Central memory CD8-positive, alpha-beta T cell (primary cell): Measurements from ENCODE around the gene PPFIA2.

Experiments used
- ATAC-seq: fragments of 150-1000 bp; cut with Tn5 transposase; replicated peaks from 2 replicates; pipeline ENCODE4 v1.10.0; 2022; ENCODE audit warnings: mild to moderate bottlenecking, moderate FRiP score, moderate number of reproducible peaks; ENCODE audit not compliant: poor library complexity, severe bottlenecking; ENCODE audit errors: extremely low read depth
- DNase-seq, 2 donors: peaks; one replicate each; pipeline ENCODE4 v3.0.0; 2021; ENCODE audit warnings: low spot score in 2 of 2
- H3K27ac Mint-ChIP-seq: one replicate; pipeline ENCODE4 v1.8.0; 2022; ENCODE audit warnings: low read depth, mild to moderate bottlenecking, moderate library complexity, mixed read lengths
- H3K27me3 Mint-ChIP-seq: one replicate; pipeline ENCODE4 v1.8.0; 2022; ENCODE audit warnings: mixed read lengths
- H3K36me3 Mint-ChIP-seq: one replicate; pipeline ENCODE4 v1.8.0; 2022; ENCODE audit warnings: mild to moderate bottlenecking, moderate library complexity, mixed read lengths; ENCODE audit not compliant: insufficient read depth
- H3K4me1 Mint-ChIP-seq: one replicate; pipeline ENCODE4 v1.8.0; 2022; ENCODE audit warnings: mixed read lengths
- H3K4me3 Mint-ChIP-seq: one replicate; pipeline ENCODE4 v1.8.0; 2022; ENCODE audit warnings: mild to moderate bottlenecking, moderate library complexity, mixed read lengths
- H3K9me3 Mint-ChIP-seq: one replicate; pipeline ENCODE4 v1.8.0; 2022; ENCODE audit warnings: mixed read lengths

Gene PPFIA2

DNA sequence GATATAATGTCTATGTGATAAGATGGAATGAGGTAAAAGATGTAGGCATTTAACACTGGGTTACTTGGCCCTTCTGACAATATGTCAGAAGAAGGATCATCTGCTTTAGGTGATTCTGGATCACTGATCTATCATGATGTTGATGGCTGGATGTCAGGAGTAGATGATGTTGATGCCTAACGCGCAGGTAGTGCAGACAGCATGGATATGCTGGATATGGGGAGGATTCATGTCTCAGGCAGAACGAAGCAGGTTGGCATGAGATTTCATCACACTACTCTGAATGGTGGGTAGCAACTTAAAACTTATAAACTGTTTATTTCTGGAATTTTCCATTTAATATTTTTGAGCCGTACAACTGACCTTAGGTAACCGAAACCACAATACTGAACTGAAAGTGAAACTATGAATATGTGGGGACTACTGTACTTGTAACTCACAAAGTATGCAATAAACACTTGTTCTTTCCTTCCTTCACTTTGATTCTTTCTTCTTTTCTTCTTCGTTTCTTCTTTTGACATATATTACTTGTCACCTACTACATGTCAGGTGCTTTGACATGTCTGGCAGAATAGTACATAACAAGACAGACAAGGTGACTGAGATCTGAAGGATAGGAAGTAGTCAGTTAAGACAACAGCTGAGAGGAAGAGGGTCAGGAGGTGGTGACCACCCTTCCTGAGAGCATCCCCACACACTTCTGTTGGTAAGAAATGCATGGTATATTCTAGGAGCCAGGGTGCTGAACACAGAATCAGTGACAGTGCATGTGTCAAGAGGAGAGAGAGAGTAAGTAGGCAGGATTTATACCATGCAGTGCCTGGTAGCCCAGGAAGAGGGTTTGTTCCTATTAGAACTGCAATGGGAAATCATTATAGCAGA is 238.8 kb downstream of the PPFIA2 start:
- Mint-ChIP-seq H3K4me1 (no peaks in the 10 kb centered on the region), H3K4me3 (no peak overlapping the region), H3K27me3 (no peaks in the 10 kb centered on the region), H3K27ac (no peak overlapping the region), H3K9me3 (peaks cover 6% of the 10 kb centered on the region), H3K36me3 (no peaks in the 10 kb centered on the region)
- DNase-seq, result no peak
- ATAC-seq, result no peak

DNA sequence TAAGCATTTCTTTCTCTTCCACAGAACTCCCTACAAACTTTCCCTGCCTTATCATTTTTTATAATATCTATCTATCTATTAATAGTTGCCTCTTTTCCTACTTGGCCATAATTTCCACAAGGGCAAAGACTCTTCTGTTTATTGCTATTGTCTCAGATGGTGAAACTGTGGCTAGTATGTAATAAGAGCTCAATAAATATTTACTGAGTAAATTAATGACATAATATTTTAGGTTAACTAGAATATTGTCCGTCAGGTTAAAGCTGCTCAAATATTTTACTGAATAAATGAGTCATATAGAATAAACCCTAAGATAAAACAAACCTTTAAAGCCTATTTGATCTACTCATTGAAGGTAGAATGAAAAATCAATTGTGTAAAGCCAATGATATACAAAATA is 240.5 kb downstream of the PPFIA2 start:
- Mint-ChIP-seq H3K4me1 (no peaks in the 10 kb centered on the region), H3K9me3 (peaks cover 6% of the 10 kb centered on the region), H3K4me3 (no peak overlapping the region), H3K27ac (no peak overlapping the region), H3K36me3 (no peaks in the 10 kb centered on the region), H3K27me3 (no peaks in the 10 kb centered on the region)
- DNase-seq (no peak), ATAC-seq (no peak)

- no peak overlapping the region for H3K27ac Mint-ChIP-seq
- DNase-seq (no peak), ATAC-seq (no peak)
- peaks cover 6% of the 10 kb centered on the region for H3K9me3 Mint-ChIP-seq
- no peaks in the 10 kb centered on the region for H3K4me1 Mint-ChIP-seq
- no peaks in the 10 kb centered on the region for H3K36me3 Mint-ChIP-seq
- H3K27me3 Mint-ChIP-seq, result no peaks in the 10 kb centered on the region
- no peak overlapping the region for H3K4me3 Mint-ChIP-seq
Observed at GRCh38 chr12:81517296-81517695, 241.9 kb downstream of the PPFIA2 start.

- Mint-ChIP-seq H3K9me3 (peaks cover 19% of the 10 kb centered on the region), H3K27me3 (no peaks in the 10 kb centered on the region), H3K4me1 (no peaks in the 10 kb centered on the region), H3K36me3 (no peaks in the 10 kb centered on the region), H3K27ac (no peak overlapping the region), H3K4me3 (no peak overlapping the region)
- ATAC-seq (no peak), DNase-seq (no peak)
Observed at GRCh38 chr12:81502912-81503695, 256.0 kb downstream of the PPFIA2 start.

DNA sequence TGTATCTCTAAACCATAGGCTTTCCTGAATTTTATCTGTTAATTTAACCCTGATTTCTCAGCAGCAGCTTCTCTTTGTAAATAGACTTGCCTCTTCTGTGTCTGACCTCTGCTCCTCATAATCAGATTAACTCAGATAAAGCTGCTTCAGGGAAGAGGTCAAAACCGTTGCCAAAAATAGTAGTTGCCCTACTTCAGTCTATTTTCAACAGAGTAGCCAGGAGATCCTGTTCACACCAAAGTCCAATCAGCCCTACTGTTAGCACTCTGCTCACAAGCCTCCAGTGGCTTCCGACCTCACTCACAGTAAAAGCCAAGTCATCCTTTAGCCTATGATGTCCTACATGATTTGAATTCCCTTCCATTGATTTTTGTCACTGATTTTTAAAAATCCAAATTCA is 258.4 kb downstream of the PPFIA2 start:
- Mint-ChIP-seq H3K4me1 (no peaks in the 10 kb centered on the region), H3K27me3 (no peaks in the 10 kb centered on the region), H3K27ac (no peak overlapping the region), H3K36me3 (no peaks in the 10 kb centered on the region), H3K4me3 (no peak overlapping the region), H3K9me3 (peaks cover 25% of the 10 kb centered on the region)
- DNase-seq (no peak), ATAC-seq (no peak)

DNA sequence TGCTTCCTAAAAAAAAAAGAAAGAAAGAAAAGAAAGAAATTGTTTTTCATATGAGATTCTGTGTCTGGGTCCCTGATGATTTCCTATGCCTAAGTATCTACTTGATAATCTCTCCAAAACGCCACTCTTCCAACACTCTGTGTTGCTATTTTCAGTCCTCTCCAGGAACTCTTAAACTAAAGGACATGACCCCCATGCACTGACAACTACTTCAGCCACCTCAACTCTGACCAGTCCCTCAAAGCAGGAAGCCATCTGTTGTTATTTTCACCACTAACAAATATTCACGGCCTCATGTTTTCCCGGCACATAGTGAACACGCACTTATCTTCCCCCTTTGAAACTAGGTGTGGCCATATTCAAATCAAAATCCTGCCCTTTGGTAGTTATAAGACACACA is 259.3 kb downstream of the PPFIA2 start:
- ATAC-seq (no peak), DNase-seq (no peak)
- no peaks in the 10 kb centered on the region for H3K4me1 Mint-ChIP-seq
- peaks cover 25% of the 10 kb centered on the region for H3K9me3 Mint-ChIP-seq
- H3K27ac Mint-ChIP-seq, result no peak overlapping the region
- no peak overlapping the region for H3K4me3 Mint-ChIP-seq
- H3K27me3 Mint-ChIP-seq, result no peaks in the 10 kb centered on the region
- H3K36me3 Mint-ChIP-seq, result no peaks in the 10 kb centered on the region

DNA sequence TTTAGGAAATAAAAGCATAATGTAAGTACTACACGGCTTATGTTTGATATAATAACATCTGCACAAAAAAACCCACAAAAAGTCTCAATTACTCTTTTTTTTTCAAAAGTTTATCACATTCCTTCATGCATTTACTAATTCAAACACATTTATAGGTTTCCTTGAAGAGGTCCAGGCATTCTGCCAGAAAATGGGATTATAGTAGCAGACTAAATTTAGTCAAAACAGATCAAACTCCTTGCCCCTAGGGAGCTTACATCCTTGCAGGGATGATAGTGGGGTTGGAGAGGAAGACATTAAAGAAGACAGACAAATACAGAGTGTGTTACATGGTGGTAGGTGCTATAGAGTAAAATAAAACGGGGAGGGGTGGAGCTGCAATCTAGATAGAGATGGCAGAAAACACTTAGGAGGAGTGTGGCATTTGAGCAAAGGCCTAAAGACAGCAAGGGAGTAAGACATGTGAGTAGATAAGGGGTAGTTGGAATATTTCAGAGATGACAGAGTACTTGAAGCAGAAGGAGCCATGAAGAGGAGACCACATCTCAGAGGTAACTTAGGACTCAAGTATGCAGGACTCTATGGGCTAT is 266.9 kb downstream of the PPFIA2 start:
- DNase-seq (no peak), ATAC-seq (no peak)
- Mint-ChIP-seq H3K27ac (no peak overlapping the region), H3K9me3 (peaks cover 19% of the 10 kb centered on the region), H3K27me3 (no peaks in the 10 kb centered on the region), H3K36me3 (no peaks in the 10 kb centered on the region), H3K4me1 (no peaks in the 10 kb centered on the region), H3K4me3 (no peak overlapping the region)

- DNase-seq, result no peak
- H3K4me3 Mint-ChIP-seq, result no peak overlapping the region
- no peak overlapping the region for H3K27ac Mint-ChIP-seq
Observed at GRCh38 chr12:81472934-81473333, 286.2 kb downstream of the PPFIA2 start.

DNA sequence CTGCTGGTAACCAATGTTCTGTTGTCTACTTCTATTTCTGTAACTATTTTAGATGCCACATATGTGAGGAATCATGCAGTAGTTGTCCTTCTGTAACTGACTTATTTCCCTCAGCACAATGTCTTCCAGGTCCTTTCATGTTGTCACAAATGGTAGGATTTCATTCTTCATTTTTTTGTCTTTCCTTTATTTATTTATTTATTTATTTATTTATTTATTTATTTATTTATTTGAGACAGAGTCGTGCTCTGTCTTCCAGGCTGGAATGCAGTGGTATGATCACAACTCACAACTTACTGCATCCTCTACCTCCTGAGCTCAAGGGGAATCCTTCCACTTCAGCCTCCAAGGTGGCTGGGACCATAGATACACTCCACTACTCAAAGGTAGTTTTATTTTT is 288.2 kb downstream of the PPFIA2 start:
- no peak overlapping the region for H3K27ac Mint-ChIP-seq
- no peak for ATAC-seq

More at GRCh38 chr12:81472934-81473333, 286.2 kb downstream of the PPFIA2 start:
- no peaks in the 10 kb centered on the region for H3K36me3 Mint-ChIP-seq
- ATAC-seq, result no peak
- peaks cover 10% of the 10 kb centered on the region for H3K9me3 Mint-ChIP-seq
- H3K27me3 Mint-ChIP-seq, result no peaks in the 10 kb centered on the region
- no peaks in the 10 kb centered on the region for H3K4me1 Mint-ChIP-seq

GRCh38 chr12:81468206-81468605 is 290.9 kb downstream of the PPFIA2 start:
- Mint-ChIP-seq H3K9me3 (peaks cover 9% of the 10 kb centered on the region), H3K27ac (no peak overlapping the region), H3K36me3 (no peaks in the 10 kb centered on the region), H3K27me3 (no peaks in the 10 kb centered on the region), H3K4me1 (no peaks in the 10 kb centered on the region), H3K4me3 (no peak overlapping the region)
- ATAC-seq, result no peak
- no peak for DNase-seq

More for the DNA sequence above, 288.2 kb downstream of the PPFIA2 start:
- Mint-ChIP-seq H3K9me3 (peaks cover 5% of the 10 kb centered on the region), H3K4me1 (no peaks in the 10 kb centered on the region), H3K27me3 (no peaks in the 10 kb centered on the region), H3K4me3 (no peak overlapping the region), H3K36me3 (no peaks in the 10 kb centered on the region)
- DNase-seq, result no peak

DNA sequence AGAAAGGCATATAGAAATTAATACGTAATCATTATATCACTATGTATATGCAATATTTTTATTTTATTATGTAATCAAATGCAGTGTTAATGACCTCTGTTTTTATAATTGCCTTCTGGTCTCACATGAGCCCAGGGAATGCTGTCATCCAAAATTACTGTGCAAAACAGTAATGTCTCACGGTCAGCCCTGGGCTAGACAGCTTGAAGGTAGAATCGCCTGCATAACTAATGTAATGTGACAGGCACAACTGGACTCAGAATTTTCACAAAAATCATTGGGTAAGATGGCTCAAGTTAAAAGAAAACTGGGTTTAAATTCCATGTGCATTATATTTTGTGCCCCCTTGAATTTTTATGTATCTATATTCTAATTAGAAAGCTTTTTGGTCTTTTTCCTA is 293.3 kb downstream of the PPFIA2 start:
- Mint-ChIP-seq H3K27ac (no peak overlapping the region), H3K9me3 (peaks cover 16% of the 10 kb centered on the region), H3K27me3 (no peaks in the 10 kb centered on the region), H3K4me3 (no peak overlapping the region), H3K36me3 (no peaks in the 10 kb centered on the region), H3K4me1 (no peaks in the 10 kb centered on the region)
- DNase-seq, result no peak
- no peak for ATAC-seq

- ATAC-seq, result no peak
- no peaks in the 10 kb centered on the region for H3K36me3 Mint-ChIP-seq
- H3K4me1 Mint-ChIP-seq, result no peaks in the 10 kb centered on the region
- no peaks in the 10 kb centered on the region for H3K27me3 Mint-ChIP-seq
- H3K27ac Mint-ChIP-seq, result no peak overlapping the region
- DNase-seq, result no peak
- peaks cover 16% of the 10 kb centered on the region for H3K9me3 Mint-ChIP-seq
- H3K4me3 Mint-ChIP-seq, result no peak overlapping the region
Observed at GRCh38 chr12:81465191-81465590, 294.0 kb downstream of the PPFIA2 start.
